GM12878 (cell line): Measurements from ENCODE around the gene PSTPIP2. TPM values are rescaled to one million over a fixed set of nuclear protein-coding genes. Genes with fewer than 3 reads are reported as not detected.

Source experiments
- ATAC-seq: fragments of 200-7000 bp; cut with Tn5 transposase; 3 replicates; pipeline ENCODE4 v1.9.1; 2020; ENCODE audit warnings: mild to moderate bottlenecking, moderate library complexity
- BruUV-seq: library from RNA; stranded (reverse); fragments of 400-500 nt; replicated peaks from 2 replicates; lab custom pipeline; 2021; lab: Mats Ljungman, UMichigan
- CTCF ChIA-PET: fragments of 300-600 bp; sonication (Branson Sonifier 250); formaldehyde crosslinking; extraction: SDS; loops from one replicate; lab custom pipeline; 2021; ENCODE audit warnings: inconsistent platforms; lab: Yijun Ruan, JAX
- POLR2A ChIA-PET: fragments of 350-600 bp; formaldehyde crosslinking; extraction: SDS; loops from one replicate; lab custom pipeline; 2021; ENCODE audit warnings: inconsistent platforms; lab: Charles Lee
- RAD21 ChIA-PET: fragments of 300-600 bp; sonication (Branson Sonifier 250); formaldehyde crosslinking; loops from one replicate; lab custom pipeline; 2023; ENCODE audit warnings: antibody characterized with exemption; ENCODE audit not compliant: unreplicated experiment; lab: Charles Lee
- SMC1A ChIA-PET: fragments of 300-600 bp; sonication (Branson Sonifier 250); formaldehyde crosslinking; loops from one replicate; lab custom pipeline; 2023; ENCODE audit not compliant: unreplicated experiment, uncharacterized antibody; lab: Charles Lee
- DNase-seq: peaks from one replicate; pipeline ENCODE4 v3.0.0-alpha.2; 2011; ENCODE audit warnings: low read depth, low spot score
- FAIRE-seq: peaks from 3 replicates; lab custom pipeline; 2011; peaks lifted over from hg19 to GRCh38; lab: Jason Lieb, UNC
- H2AFZ ChIP-seq: 2 replicates; pipeline ENCODE4 v1.6.0; 2011; ENCODE audit warnings: low read depth, low read length, control low read depth; ENCODE audit not compliant: control insufficient read depth
- H3K27ac ChIP-seq: 2 replicates; pipeline ENCODE4 v1.5.1; 2011; ENCODE audit warnings: control low read depth; ENCODE audit not compliant: control insufficient read depth, insufficient read depth
- H3K27me3 ChIP-seq, 2 experiments: replicated peaks in 1 of 2; 2 replicates each; pipeline versions ENCODE4 v1.6.0 to v1.6.1; 2011; ENCODE audit warnings: low read length in 1 of 2; ENCODE audit not compliant: control insufficient read depth in 2 of 2, insufficient read depth in 2 of 2
- H3K36me3 ChIP-seq, 2 experiments: 2 replicates each; pipeline ENCODE4 v1.5.1; 2011; ENCODE audit warnings: low read length in 1 of 2; ENCODE audit not compliant: control insufficient read depth in 2 of 2, insufficient read depth in 2 of 2
- H3K4me1 ChIP-seq: 2 replicates; pipeline ENCODE4 v1.6.1; 2011; ENCODE audit warnings: mild to moderate bottlenecking, low read length, moderate library complexity, mixed read lengths; ENCODE audit not compliant: control insufficient read depth, insufficient read depth
- H3K4me2 ChIP-seq: 2 replicates; pipeline ENCODE4 v1.6.0; 2011; ENCODE audit warnings: control low read depth; ENCODE audit not compliant: control insufficient read depth, insufficient read depth
- H3K4me3 ChIP-seq: fragments of 200-600 bp; sonication (generic); 2 replicates; pipeline ENCODE4 v1.5.1; 2016
- H3K79me2 ChIP-seq: 2 replicates; pipeline ENCODE4 v1.6.0; 2011; ENCODE audit warnings: low read length; ENCODE audit not compliant: control insufficient read depth, insufficient read depth
- H3K9ac ChIP-seq: 2 replicates; pipeline ENCODE4 v1.8.0; 2011; ENCODE audit warnings: low read length, control low read depth, mixed read lengths; ENCODE audit not compliant: control insufficient read depth, insufficient read depth
- H3K9me3 ChIP-seq: replicated peaks from 3 replicates; pipeline ENCODE4 v1.5.1; 2011; ENCODE audit warnings: mild to moderate bottlenecking, low read length; ENCODE audit not compliant: control insufficient read depth, insufficient read depth
- H4K20me1 ChIP-seq: 2 replicates; pipeline ENCODE4 v1.6.0; 2011; ENCODE audit not compliant: control insufficient read depth, insufficient read depth
- BHLHE40 ChIP-seq, 2 experiments: fragments of 450-650 bp in 1 of 2; IDR thresholded peaks; 2 replicates each; pipeline ENCODE4 v1.6.1; 2011 to 2017; ENCODE audit warnings: low read depth in 2 of 2, borderline replicate concordance in 1 of 2, improper control_type of control experiment in 1 of 2, low read length in 1 of 2, mild to moderate bottlenecking in 1 of 2
- CREB1 ChIP-seq: IDR thresholded peaks from 2 replicates; pipeline ENCODE4 v1.6.1; 2012; ENCODE audit warnings: low read depth, mild to moderate bottlenecking, inconsistent platforms
- CTCF ChIP-seq, 3 experiments: IDR thresholded peaks in 2 of 3; conservative IDR thresholded peaks in 1 of 3; 2 replicates each; pipeline ENCODE4 v1.5.1; 2011; ENCODE audit warnings: low read depth in 3 of 3, low read length in 3 of 3, mild to moderate bottlenecking in 3 of 3, control low read depth in 2 of 3, moderate library complexity in 2 of 3, inconsistent platforms in 1 of 3, mixed read lengths in 1 of 3; ENCODE audit not compliant: control insufficient read depth in 2 of 3, insufficient read depth in 1 of 3; ENCODE audit errors: extremely low read depth in 1 of 3
- E2F4 ChIP-seq: IDR thresholded peaks from 2 replicates; pipeline ENCODE4 v1.6.1; 2012; ENCODE audit warnings: low read depth, low read length, improper control_type of control experiment
- E4F1 ChIP-seq: fragments of 450-650 bp; IDR thresholded peaks from 2 replicates; pipeline ENCODE4 v1.6.1; 2018; ENCODE audit warnings: borderline replicate concordance, mild to moderate bottlenecking; ENCODE audit not compliant: partially characterized antibody
- ETV6 ChIP-seq, 2 experiments: fragments of 450-650 bp in 1 of 2; IDR thresholded peaks in 1 of 2; conservative IDR thresholded peaks in 1 of 2; 2 replicates each; pipeline ENCODE4 v1.6.1; 2014; ENCODE audit warnings: antibody characterized with exemption in 1 of 2, borderline replicate concordance in 1 of 2, low read depth in 1 of 2, mild to moderate bottlenecking in 1 of 2, moderate library complexity in 1 of 2
- JUNB ChIP-seq: IDR thresholded peaks from 2 replicates; pipeline ENCODE4 v1.6.1; 2016; ENCODE audit warnings: antibody characterized with exemption, mild to moderate bottlenecking
- ZBTB40 ChIP-seq: fragments of 450-650 bp; IDR thresholded peaks from 2 replicates; pipeline ENCODE4 v1.6.1; 2016; ENCODE audit warnings: mild to moderate bottlenecking, moderate library complexity, borderline replicate concordance
- WGBS: methylation state at CpG from one replicate; pipeline ENCODE4 v1.1.6; 2016; ENCODE audit warnings: low lambda C conversion rate; ENCODE audit not compliant: insufficient replicate concordance, insufficient coverage; ENCODE audit errors: missing lambda C conversion rate; 5-methylcytosine and 5-hydroxymethylcytosine counted together
- in situ Hi-C: fragments of 300-500 bp; cut with MboI; formaldehyde crosslinking; loops from 9 replicates; pipeline ENCODE4 v1.14.3; 2018; ENCODE audit warnings: mixed read lengths
- intact Hi-C: fragments of 100-400 bp; cut with micrococcal nuclease; formaldehyde crosslinking; loops from one replicate; pipeline ENCODE4 v1.14.2; 2022; ENCODE audit not compliant: unreplicated experiment
- polyA plus RNA-seq, 11 experiments: library from polyadenylated mRNA; depleted of rRNA in 4 of 11; unstranded in 6 of 11; stranded (reverse) in 5 of 11; fragments of >200 nt; fragmentation: Nextera tagmentation in 4 of 11; fragmentation: Illumina TruSeq in 1 of 11; extraction: Ambion mirVana in 4 of 11; extraction: Trizol in 1 of 11; gene quantifications; 1 replicate in 1 of 11; 2 replicates in 10 of 11; pipeline versions ENCODE4 v1.2.1 to v1.2.3, GENCODE V29; 2011 to 2016; ENCODE audit warnings: inconsistent platforms in 2 of 11, missing spikeins in 2 of 11, low read depth in 1 of 11
- total RNA-seq, 4 experiments: library from RNA; depleted of rRNA in 3 of 4; stranded (reverse); fragments of >200 nt in 3 of 4; fragmentation: Illumina TruSeq in 1 of 4; extraction: Trizol in 1 of 4; gene quantifications; 2 replicates each; pipeline versions ENCODE4 v1.2.1 to v1.2.3, GENCODE V29; 2013 to 2021

The PSTPIP2 gene
- total and polyA plus RNA-seq, 10 of the 15 experiments (the other 5 are each of a cell fraction or from before 2014, with no cell fraction given) = 0.69 to 38.4 (median 24.7) TPM

- no peak for TF ChIP-seq CREB1
These were observed 36.1 kb downstream of the PSTPIP2 start (continued) for GRCh38 chr18:46035696-46036680.

- BruUV-seq = no TSS peak
- ChIA-PET POLR2A (interaction anchor here (0.6 kb wide), 1 partner anchor 46 kb away, joined by 3 read pairs; no protein-coding TSS in a partner anchor), SMC1A (interaction anchor here (0.6 to 1.1 kb wide), 3 partner anchors 39 to 751 kb away, joined by 3 to 5 read pairs (median 3); no protein-coding TSS in a partner anchor), RAD21 (no interaction called here), CTCF (interaction anchor here (0.8 to 0.9 kb wide), 2 partner anchors 36 to 340 kb away, joined by 3 read pairs; no protein-coding TSS in a partner anchor)
- intact Hi-C loops (no loop called here), in situ Hi-C loops (no loop called here)
- Histone ChIP-seq H3K27me3 (no peaks in the 10 kb centered on the region), H2AFZ (no peak overlapping the region), H4K20me1 (no peaks in the 10 kb centered on the region), H3K79me2 (no peaks in the 10 kb centered on the region), H3K9me3 (no peaks in the 10 kb centered on the region), H3K4me2 (no peak overlapping the region), H3K4me1 (no peaks in the 10 kb centered on the region), H3K36me3 (no peaks in the 10 kb centered on the region), H3K27ac (no peak overlapping the region), H3K4me3 (no peak overlapping the region), H3K9ac (no peak overlapping the region)
- 0% methylated on average over 1 of the region's 1 CpG for WGBS
- no peak for ATAC-seq
- no peak for FAIRE-seq
- no peak for DNase-seq
- TF ChIP-seq BHLHE40 (IDR thresholded peaks at IDR 0.05; ENCODE audit: borderline replicate concordance in 1 of 2, low read depth in 2 of 2, low read length in 1 of 2) (no peak), ETV6 (conservative IDR thresholded peaks at IDR 0.05 in 1 of 2, IDR thresholded peaks at IDR 0.05 in 1 of 2; ENCODE audit: borderline replicate concordance in 1 of 2, low read depth in 1 of 2) (0 out of 4 replicates have a peak, but pooled peaks of 1 of the 2 experiments have one; percentile 22), CTCF (IDR thresholded peaks at IDR 0.05 in 2 of 3, conservative IDR thresholded peaks at IDR 0.05 in 1 of 3; ENCODE audit: control insufficient read depth in 2 of 3, extremely low read depth in 1 of 3, insufficient read depth in 1 of 3, low read depth in 3 of 3, low read length in 3 of 3) (no peak), E2F4 (no peak), JUNB (0 out of 2 replicates have a peak, but pooled peaks have one; percentile 18), E4F1 (no peak), ZBTB40 (no peak)
These were observed 37.8 kb downstream of the PSTPIP2 start for GRCh38 chr18:46034230-46034629.
